Endothelial cell of umbilical vein (primary cell): ENCODE measurements around the gene GAL3ST3. TPM values are rescaled to one million over a fixed set of nuclear protein-coding genes. Genes with fewer than 3 reads are reported as not detected.
"Not testable (repeated sequence)": the region's sequence is repeated elsewhere in the genome, so short reads cannot be mapped to it uniquely, and the experiment has no call there.

ENCODE experiments used
- BruUV-seq: library from RNA; stranded (reverse); fragments of 400-500 nt; replicated peaks from 2 replicates; lab custom pipeline; 2021; lab: Mats Ljungman, UMichigan
- CTCF ChIA-PET: fragments of 300-600, 350-600 bp; sonication (Branson Sonifier 250); formaldehyde crosslinking; loops from one replicate; lab custom pipeline; 2021; ENCODE audit warnings: antibody characterized with exemption, inconsistent platforms; lab: Charles Lee
- POLR2A ChIA-PET: fragments of 300-600, 350-600 bp; sonication (Branson Sonifier 250); formaldehyde crosslinking; loops from one replicate; lab custom pipeline; 2021; ENCODE audit warnings: antibody characterized with exemption, inconsistent platforms; lab: Charles Lee
- DNase-seq: peaks from one replicate; pipeline ENCODE4 v3.0.0-alpha.2; 2011; ENCODE audit warnings: low read depth, low spot score
- FAIRE-seq: peaks from 2 replicates; lab custom pipeline; 2011; peaks lifted over from hg19 to GRCh38; lab: Jason Lieb, UNC
- H2AFZ ChIP-seq: 2 replicates; pipeline ENCODE4 v1.6.0; 2012; ENCODE audit warnings: low read depth, low read length, control low read depth, inconsistent platforms
- H3K27ac ChIP-seq: 2 replicates; pipeline ENCODE4 v1.5.1; 2011; ENCODE audit warnings: low read depth, mild to moderate bottlenecking, control low read depth, low read length, moderate library complexity; ENCODE audit not compliant: insufficient read depth
- H3K27me3 ChIP-seq, 2 experiments: 2 replicates each; pipeline versions ENCODE4 v1.6.0 to v1.6.1; 2011; ENCODE audit warnings: low read length in 2 of 2, mixed read lengths in 1 of 2; ENCODE audit not compliant: control insufficient read depth in 2 of 2, insufficient read depth in 2 of 2
- H3K36me3 ChIP-seq, 2 experiments: 2 replicates in 1 of 2; 3 replicates in 1 of 2; pipeline ENCODE4 v1.5.1; 2011; ENCODE audit warnings: low read length in 2 of 2, mild to moderate bottlenecking in 1 of 2, moderate library complexity in 1 of 2; ENCODE audit not compliant: control insufficient read depth in 2 of 2, insufficient read depth in 2 of 2; ENCODE audit errors: extremely low read depth in 1 of 2
- H3K4me1 ChIP-seq: 3 replicates; pipeline ENCODE4 v1.5.1; 2011; ENCODE audit warnings: mild to moderate bottlenecking, low read length; ENCODE audit not compliant: control insufficient read depth, insufficient read depth; ENCODE audit errors: extremely low read depth
- H3K4me2 ChIP-seq: 2 replicates; pipeline ENCODE4 v1.6.1; 2011; ENCODE audit warnings: low read length, control low read depth, mixed read lengths; ENCODE audit not compliant: insufficient read depth
- H3K4me3 ChIP-seq, 3 experiments: fragments of 200-600 bp in 1 of 3; sonication (generic), shearing (Covaris generic) in 1 of 3; replicated peaks in 1 of 3; 2 replicates each; pipeline ENCODE4 v1.5.1; 2011 to 2016; ENCODE audit warnings: control low read depth in 3 of 3, low read length in 3 of 3, mild to moderate bottlenecking in 2 of 3, inconsistent platforms in 1 of 3, low read depth in 1 of 3, moderate library complexity in 1 of 3; ENCODE audit not compliant: insufficient read depth in 1 of 3
- H3K79me2 ChIP-seq: 2 replicates; pipeline ENCODE4 v1.6.0; 2012; ENCODE audit warnings: low read length, inconsistent platforms; ENCODE audit not compliant: control insufficient read depth, insufficient read depth
- H3K9ac ChIP-seq: replicated peaks from 2 replicates; pipeline ENCODE3; 2011; ENCODE audit warnings: low read length, control low read depth; ENCODE audit not compliant: insufficient read depth; ENCODE audit errors: extremely low read depth
- H3K9me1 ChIP-seq: replicated peaks from 3 replicates; pipeline ENCODE4 v1.6.0; 2011; ENCODE audit warnings: mild to moderate bottlenecking, low read length; ENCODE audit not compliant: control insufficient read depth, insufficient read depth; ENCODE audit errors: extremely low read depth
- H3K9me3 ChIP-seq: replicated peaks from 2 replicates; pipeline ENCODE4 v1.5.1; 2012; ENCODE audit warnings: low read length, inconsistent platforms; ENCODE audit not compliant: control insufficient read depth, insufficient read depth
- H4K20me1 ChIP-seq: replicated peaks from 2 replicates; pipeline ENCODE3; 2011; ENCODE audit warnings: mild to moderate bottlenecking, low read length; ENCODE audit not compliant: control insufficient read depth, insufficient read depth; ENCODE audit errors: extremely low read depth
- FOS ChIP-seq: IDR thresholded peaks from 2 replicates; pipeline ENCODE4 v1.6.1; 2011; ENCODE audit warnings: mild to moderate bottlenecking, low read length, moderate library complexity, borderline replicate concordance; ENCODE audit not compliant: insufficient read depth
- GATA2 ChIP-seq: IDR thresholded peaks from 2 replicates; pipeline ENCODE4 v1.7.0; 2011; ENCODE audit warnings: low read depth, mild to moderate bottlenecking, moderate library complexity, mixed read lengths, low read length; ENCODE audit not compliant: insufficient read length, insufficient read depth
- JUN ChIP-seq: IDR thresholded peaks from 2 replicates; pipeline ENCODE4 v1.6.1; 2011; ENCODE audit warnings: borderline replicate concordance, low read depth; ENCODE audit not compliant: insufficient read length, insufficient read depth
- MYC ChIP-seq: IDR thresholded peaks from one replicate; pipeline ENCODE4 v1.6.1; 2011; ENCODE audit warnings: mild to moderate bottlenecking, low read depth, low read length
- POLR2AphosphoS5 ChIP-seq: IDR thresholded peaks from 2 replicates; pipeline ENCODE4 v1.6.1; 2012; ENCODE audit warnings: low read depth, mild to moderate bottlenecking, control low read depth, low read length, moderate library complexity; ENCODE audit not compliant: insufficient read depth
- dilution Hi-C: fragments of 300-500 bp; cut with MboI; formaldehyde crosslinking; loops from one replicate; pipeline ENCODE4 v1.15.0; 2019; ENCODE audit warnings: low sequenced_read_pairs; ENCODE audit not compliant: extremely low pct_ligation_motif_present
- intact Hi-C: fragments of 100-400 bp; cut with micrococcal nuclease; formaldehyde crosslinking; loops from one replicate; pipeline ENCODE4 v1.10.0; 2022
- polyA plus RNA-seq, 4 experiments: library from polyadenylated mRNA; depleted of rRNA in 3 of 4; stranded (reverse) in 3 of 4; unstranded in 1 of 4; fragments of >200 nt; gene quantifications; 2 replicates each; pipeline versions ENCODE4 v1.2.1 to v1.2.3, GENCODE V29; 2011 to 2012; ENCODE audit warnings: missing spikeins in 1 of 4
- total RNA-seq: library from RNA; stranded (reverse); gene quantifications from 2 replicates; pipeline ENCODE4 v1.2.3, GENCODE V29; 2021
- TF ChIP-seq, protein P1 (sequence below), 2 donors: IDR thresholded peaks; 1 replicate in 1 of 2; 2 replicates in 1 of 2; pipeline ENCODE4 v1.5.1; 2011; ENCODE audit warnings: low read length in 2 of 2, mild to moderate bottlenecking in 2 of 2, moderate library complexity in 2 of 2, control low read depth in 1 of 2, inconsistent platforms in 1 of 2, low read depth in 1 of 2; ENCODE audit not compliant: insufficient read depth in 1 of 2; ENCODE audit errors: extremely low read depth in 1 of 2

Gene GAL3ST3
- total and polyA plus RNA-seq, 2 donors (not counting 3 experiments of a cell fraction or from before 2014, with no cell fraction given), result 0.15 TPM; not detected in 1

DNA sequence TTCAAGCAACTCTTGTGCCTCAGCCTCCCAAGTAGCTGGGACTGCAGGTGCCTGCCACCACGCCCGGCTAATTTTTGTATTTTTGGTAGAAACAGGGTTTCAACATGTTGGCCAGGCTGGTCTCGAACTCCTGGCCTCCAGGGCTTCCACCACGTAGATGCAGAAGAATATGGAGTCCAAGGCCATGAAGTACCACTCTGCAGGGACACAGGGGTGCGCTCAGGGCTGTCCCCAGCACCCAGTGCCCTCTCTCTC is 25.8 kb downstream of the GAL3ST3 start:
- H3K27ac ChIP-seq, H3K36me3 ChIP-seq, H2AFZ ChIP-seq, H3K79me2 ChIP-seq, intact Hi-C loops, H3K4me3 ChIP-seq, dilution Hi-C loops, BruUV-seq, FAIRE-seq, H3K4me2 ChIP-seq, H4K20me1 ChIP-seq, POLR2A ChIA-PET, DNase-seq, H3K9me1 ChIP-seq, H3K27me3 ChIP-seq, H3K9me3 ChIP-seq, H3K9ac ChIP-seq: not testable (repeated sequence)
- CTCF ChIA-PET, result interaction anchor here (1.2 to 2.4 kb wide), 10 partner anchors 15 to 139 kb away, joined by 3 to 37 read pairs (median 14); partner anchors contain the start of genes BANF1, CCDC85B, EIF1AD and FIBP
- H3K4me1 ChIP-seq, result peaks cover 17% of the 10 kb centered on the region

DNA sequence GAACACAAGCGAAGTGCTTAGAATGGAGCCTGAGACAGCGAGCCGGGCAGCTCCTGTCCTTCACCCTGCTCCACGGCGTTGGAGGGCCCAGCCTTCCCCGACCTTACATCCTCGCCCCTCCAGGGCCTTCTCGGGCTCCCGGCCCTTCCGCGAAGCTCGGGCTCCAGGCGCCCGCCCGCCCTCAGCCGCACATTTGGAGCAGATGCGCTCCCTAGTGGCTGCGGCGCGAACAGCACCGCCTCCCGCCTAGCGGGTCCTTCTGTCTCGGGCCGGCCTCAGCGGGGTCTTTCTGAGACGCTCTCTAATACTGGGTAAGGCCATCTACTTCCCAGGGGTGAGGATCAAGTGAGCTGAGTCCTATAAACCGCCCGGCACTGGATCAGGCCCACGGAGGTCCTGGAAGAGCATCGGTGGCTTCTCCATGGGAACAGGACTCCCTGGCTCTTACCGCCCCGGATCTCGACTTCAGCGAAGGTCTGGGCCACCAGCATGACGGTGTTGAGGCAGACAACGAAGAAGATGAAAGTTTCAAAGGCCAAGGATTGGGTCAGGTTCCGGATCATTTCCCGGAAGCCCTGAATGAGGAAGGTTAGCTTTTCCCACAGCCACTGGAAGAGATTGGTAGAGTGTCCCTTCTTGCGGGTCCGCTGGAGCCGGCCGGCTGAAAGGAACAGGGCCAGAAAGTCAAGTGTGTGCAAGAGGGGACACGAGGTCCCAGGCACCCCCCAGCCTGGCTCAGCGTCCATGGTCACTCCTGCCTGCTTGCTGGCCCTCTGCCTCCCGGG is 26.4 kb downstream of the GAL3ST3 start:
- BruUV-seq, result no TSS peak
- H3K27ac ChIP-seq, result no peak overlapping the region
- H3K4me2 ChIP-seq, result peak overlapping the region; percentile 4
- DNase-seq (peak; percentile 67), FAIRE-seq (peak; percentile 85)
- H2AFZ ChIP-seq, result peak overlapping the region; percentile 49
- H4K20me1 ChIP-seq, result no peaks in the 10 kb centered on the region
- ChIA-PET POLR2A (interaction anchor here (1.1 kb wide), 1 partner anchor 20 kb away, joined by 5 read pairs; the partner anchor contains the start of genes BANF1 and EIF1AD), CTCF (interaction anchor here (0.6 to 2.4 kb wide), 28 partner anchors 9 to 385 kb away, joined by 3 to 37 read pairs (median 6); partner anchors contain the start of genes BANF1, CCDC85B, CST6 and EIF1AD)
- H3K9ac ChIP-seq, result no peak overlapping the region
- no peak for TF ChIP-seq JUN
- TF ChIP-seq, protein P1, sequence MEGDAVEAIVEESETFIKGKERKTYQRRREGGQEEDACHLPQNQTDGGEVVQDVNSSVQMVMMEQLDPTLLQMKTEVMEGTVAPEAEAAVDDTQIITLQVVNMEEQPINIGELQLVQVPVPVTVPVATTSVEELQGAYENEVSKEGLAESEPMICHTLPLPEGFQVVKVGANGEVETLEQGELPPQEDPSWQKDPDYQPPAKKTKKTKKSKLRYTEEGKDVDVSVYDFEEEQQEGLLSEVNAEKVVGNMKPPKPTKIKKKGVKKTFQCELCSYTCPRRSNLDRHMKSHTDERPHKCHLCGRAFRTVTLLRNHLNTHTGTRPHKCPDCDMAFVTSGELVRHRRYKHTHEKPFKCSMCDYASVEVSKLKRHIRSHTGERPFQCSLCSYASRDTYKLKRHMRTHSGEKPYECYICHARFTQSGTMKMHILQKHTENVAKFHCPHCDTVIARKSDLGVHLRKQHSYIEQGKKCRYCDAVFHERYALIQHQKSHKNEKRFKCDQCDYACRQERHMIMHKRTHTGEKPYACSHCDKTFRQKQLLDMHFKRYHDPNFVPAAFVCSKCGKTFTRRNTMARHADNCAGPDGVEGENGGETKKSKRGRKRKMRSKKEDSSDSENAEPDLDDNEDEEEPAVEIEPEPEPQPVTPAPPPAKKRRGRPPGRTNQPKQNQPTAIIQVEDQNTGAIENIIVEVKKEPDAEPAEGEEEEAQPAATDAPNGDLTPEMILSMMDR (IDR thresholded peaks at IDR 0.05; ENCODE audit: extremely low read depth in 1 of 2, insufficient read depth in 1 of 2, low read depth in 1 of 2, low read length in 2 of 2), result peak; percentile 97 to 98
- peak; percentile 59 for TF ChIP-seq POLR2AphosphoS5
- no peak for TF ChIP-seq FOS
- no peak for TF ChIP-seq MYC
- TF ChIP-seq GATA2, result no peak
- no peaks in the 10 kb centered on the region for H3K79me2 ChIP-seq
- no peaks in the 10 kb centered on the region for H3K9me1 ChIP-seq
- dilution Hi-C loops, result no loop called here
- H3K9me3 ChIP-seq, result no peaks in the 10 kb centered on the region
- no peak overlapping the region for H3K4me3 ChIP-seq
- H3K27me3 ChIP-seq, result no peaks in the 10 kb centered on the region
- intact Hi-C loops, result loop anchor here (1.0 kb wide), 2 partner anchors 23 to 33 kb away; no protein-coding TSS in a partner anchor
- H3K4me1 ChIP-seq, result peaks cover 17% of the 10 kb centered on the region
- no peaks in the 10 kb centered on the region for H3K36me3 ChIP-seq
